Endothelial cell (in vitro differentiated cells): Measurements from ENCODE around the gene OTOGL. TPM values are rescaled to one million over a fixed set of nuclear protein-coding genes. Genes with fewer than 3 reads are reported as not detected.

Source experiments
- DNase-seq: peaks from one replicate; pipeline ENCODE4 v3.0.0; 2021; ENCODE audit warnings: low spot score
- H3K27ac Mint-ChIP-seq: one replicate; pipeline ENCODE4 v1.8.0; 2021; ENCODE audit warnings: mixed read lengths, inconsistent platforms; ENCODE audit not compliant: unreplicated experiment
- H3K27me3 Mint-ChIP-seq: one replicate; pipeline ENCODE4 v1.8.0; 2021; ENCODE audit warnings: mild to moderate bottlenecking, moderate library complexity, mixed read lengths, inconsistent platforms; ENCODE audit not compliant: unreplicated experiment
- H3K36me3 Mint-ChIP-seq: one replicate; pipeline ENCODE4 v1.8.0; 2021; ENCODE audit warnings: mild to moderate bottlenecking, low read depth, mixed read lengths, inconsistent platforms; ENCODE audit not compliant: unreplicated experiment
- H3K4me1 Mint-ChIP-seq: one replicate; pipeline ENCODE4 v1.8.0; 2021; ENCODE audit warnings: mild to moderate bottlenecking, mixed read lengths, inconsistent platforms; ENCODE audit not compliant: unreplicated experiment
- H3K4me3 Mint-ChIP-seq: one replicate; pipeline ENCODE4 v1.8.0; 2021; ENCODE audit warnings: mild to moderate bottlenecking, mixed read lengths, inconsistent platforms; ENCODE audit not compliant: unreplicated experiment
- H3K9me3 Mint-ChIP-seq: one replicate; pipeline ENCODE4 v1.8.0; 2021; ENCODE audit warnings: mixed read lengths, inconsistent platforms; ENCODE audit not compliant: unreplicated experiment
- total RNA-seq: library from RNA; stranded (reverse); fragmentation: NEBNext Ultra II Directional; extraction: Animal tissue kit (Norgen Biotek cat#: 25700); gene quantifications from one replicate; pipeline ENCODE4 v1.2.1, GENCODE V29; 2021; ENCODE audit not compliant: unreplicated experiment
- TF ChIP-seq, protein P1 (sequence below): fragments of 200-600 bp; sonication (generic); IDR thresholded peaks from one replicate; pipeline ENCODE4 v1.5.0; 2021; ENCODE audit warnings: antibody characterized with exemption; ENCODE audit not compliant: unreplicated experiment

Gene OTOGL
- total RNA-seq, 1 donor from 2014 or later, result 0.31 TPM

DNA sequence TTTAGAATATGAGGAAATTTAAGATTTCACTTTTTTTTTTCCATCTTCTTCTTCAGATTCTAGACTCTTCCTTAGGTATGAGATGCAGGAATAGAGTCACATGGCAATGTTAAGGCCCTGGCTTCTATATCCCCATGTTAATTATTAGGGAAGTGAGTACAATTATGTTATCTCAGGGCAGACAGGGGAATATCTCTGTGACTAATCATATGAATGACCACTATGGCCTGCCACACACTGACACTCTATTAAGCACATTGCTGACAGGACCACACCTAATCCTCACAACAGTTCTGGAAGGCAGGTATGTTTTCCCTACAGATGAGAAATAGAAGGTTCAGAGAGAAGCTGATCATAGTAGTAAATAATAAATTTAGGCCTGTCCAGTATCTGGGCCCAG, 275.3 kb downstream of the OTOGL start:
- no peak for DNase-seq
- no peak overlapping the region for H3K27ac Mint-ChIP-seq
- H3K4me1 Mint-ChIP-seq, result no peaks in the 10 kb centered on the region
- TF ChIP-seq, protein P1, sequence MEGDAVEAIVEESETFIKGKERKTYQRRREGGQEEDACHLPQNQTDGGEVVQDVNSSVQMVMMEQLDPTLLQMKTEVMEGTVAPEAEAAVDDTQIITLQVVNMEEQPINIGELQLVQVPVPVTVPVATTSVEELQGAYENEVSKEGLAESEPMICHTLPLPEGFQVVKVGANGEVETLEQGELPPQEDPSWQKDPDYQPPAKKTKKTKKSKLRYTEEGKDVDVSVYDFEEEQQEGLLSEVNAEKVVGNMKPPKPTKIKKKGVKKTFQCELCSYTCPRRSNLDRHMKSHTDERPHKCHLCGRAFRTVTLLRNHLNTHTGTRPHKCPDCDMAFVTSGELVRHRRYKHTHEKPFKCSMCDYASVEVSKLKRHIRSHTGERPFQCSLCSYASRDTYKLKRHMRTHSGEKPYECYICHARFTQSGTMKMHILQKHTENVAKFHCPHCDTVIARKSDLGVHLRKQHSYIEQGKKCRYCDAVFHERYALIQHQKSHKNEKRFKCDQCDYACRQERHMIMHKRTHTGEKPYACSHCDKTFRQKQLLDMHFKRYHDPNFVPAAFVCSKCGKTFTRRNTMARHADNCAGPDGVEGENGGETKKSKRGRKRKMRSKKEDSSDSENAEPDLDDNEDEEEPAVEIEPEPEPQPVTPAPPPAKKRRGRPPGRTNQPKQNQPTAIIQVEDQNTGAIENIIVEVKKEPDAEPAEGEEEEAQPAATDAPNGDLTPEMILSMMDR, result no peak
- no peaks in the 10 kb centered on the region for H3K9me3 Mint-ChIP-seq
- H3K36me3 Mint-ChIP-seq, result no peaks in the 10 kb centered on the region
- H3K27me3 Mint-ChIP-seq, result peaks cover 2% of the 10 kb centered on the region
- no peak overlapping the region for H3K4me3 Mint-ChIP-seq

DNA sequence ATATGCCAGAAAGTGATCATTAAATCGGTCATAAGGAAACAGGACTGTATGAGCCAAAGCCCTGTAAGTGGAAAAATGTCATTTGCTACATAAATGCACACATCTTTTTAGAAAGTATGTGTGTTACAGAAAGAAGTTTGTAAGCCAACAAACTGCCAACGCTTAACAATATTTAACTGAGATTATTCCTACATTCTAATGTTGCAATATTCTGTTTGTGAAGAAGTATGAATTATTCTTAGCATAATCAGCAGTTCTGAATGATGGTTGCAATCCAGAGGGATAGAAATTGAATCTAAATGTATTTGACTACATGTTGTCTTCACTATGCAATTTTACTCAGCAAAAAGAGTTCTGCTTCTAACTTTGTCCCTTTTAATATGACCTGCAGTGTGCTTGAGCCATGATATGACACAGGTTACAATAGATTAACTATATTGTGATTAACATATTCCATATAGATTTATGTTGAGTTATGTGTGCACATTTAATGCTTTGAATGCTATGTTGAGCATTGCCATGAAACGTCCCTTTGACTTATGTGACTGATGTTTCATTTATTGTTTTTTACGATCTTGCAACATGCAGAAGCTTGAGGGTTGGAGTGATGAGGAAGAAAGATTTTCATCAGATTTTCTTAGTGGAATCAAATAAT, 277.9 kb downstream of the OTOGL start:
- TF ChIP-seq, protein P1, result no peak
- H3K27me3 Mint-ChIP-seq, result peaks cover 3% of the 10 kb centered on the region
- no peaks in the 10 kb centered on the region for H3K4me1 Mint-ChIP-seq
- H3K9me3 Mint-ChIP-seq, result no peaks in the 10 kb centered on the region
- no peak overlapping the region for H3K27ac Mint-ChIP-seq
- no peaks in the 10 kb centered on the region for H3K36me3 Mint-ChIP-seq
- no peak overlapping the region for H3K4me3 Mint-ChIP-seq
- DNase-seq, result no peak

DNA sequence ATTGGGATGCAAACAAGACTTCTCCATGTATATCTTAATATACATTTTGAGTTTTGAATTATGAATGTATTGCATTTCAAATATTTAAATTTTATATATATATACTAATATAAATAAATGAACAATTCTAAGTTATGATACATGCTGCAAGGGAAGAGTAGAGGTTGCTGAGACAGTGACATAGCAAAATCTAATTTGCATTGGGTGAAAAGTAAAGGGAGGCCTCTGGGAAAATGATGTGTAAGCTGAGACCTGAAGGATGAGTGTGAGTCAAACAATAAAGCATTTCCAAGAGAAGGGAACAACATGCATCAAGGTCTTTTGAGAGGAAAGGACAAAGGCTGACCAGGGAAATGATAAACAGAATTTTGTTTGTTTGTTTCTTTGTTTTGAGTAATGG, 281.8 kb downstream of the OTOGL start:
- Mint-ChIP-seq H3K4me1 (no peaks in the 10 kb centered on the region), H3K4me3 (no peak overlapping the region), H3K27ac (no peak overlapping the region), H3K9me3 (no peaks in the 10 kb centered on the region), H3K36me3 (no peaks in the 10 kb centered on the region), H3K27me3 (peaks cover 2% of the 10 kb centered on the region)
- TF ChIP-seq, protein P1, result no peak
- DNase-seq, result no peak

DNA sequence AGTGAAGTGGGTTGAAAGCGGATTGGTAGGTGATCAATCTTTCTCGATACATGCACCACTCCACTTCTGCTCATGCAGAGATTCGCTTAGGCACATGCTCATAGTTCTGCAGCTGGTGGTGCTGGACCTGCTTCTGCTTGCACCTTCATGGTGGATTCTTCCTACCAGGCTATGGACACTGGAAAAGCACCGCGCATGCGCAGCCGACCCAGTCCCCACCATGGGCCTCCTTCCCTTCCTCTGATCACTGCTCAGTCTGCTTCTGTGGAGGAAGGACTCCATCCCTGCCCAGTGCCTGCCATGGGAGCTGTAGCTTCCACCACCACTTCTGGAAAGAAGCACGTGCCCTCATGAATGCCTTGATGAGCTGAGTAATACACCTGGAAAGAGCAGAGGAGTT, 282.9 kb downstream of the OTOGL start:
- H3K4me3 Mint-ChIP-seq, result no peak overlapping the region
- H3K27ac Mint-ChIP-seq, result no peak overlapping the region
- TF ChIP-seq, protein P1, result no peak
- H3K9me3 Mint-ChIP-seq, result no peaks in the 10 kb centered on the region
- H3K36me3 Mint-ChIP-seq, result no peaks in the 10 kb centered on the region
- H3K27me3 Mint-ChIP-seq, result peaks cover 2% of the 10 kb centered on the region
- H3K4me1 Mint-ChIP-seq, result no peaks in the 10 kb centered on the region
- no peak for DNase-seq

DNA sequence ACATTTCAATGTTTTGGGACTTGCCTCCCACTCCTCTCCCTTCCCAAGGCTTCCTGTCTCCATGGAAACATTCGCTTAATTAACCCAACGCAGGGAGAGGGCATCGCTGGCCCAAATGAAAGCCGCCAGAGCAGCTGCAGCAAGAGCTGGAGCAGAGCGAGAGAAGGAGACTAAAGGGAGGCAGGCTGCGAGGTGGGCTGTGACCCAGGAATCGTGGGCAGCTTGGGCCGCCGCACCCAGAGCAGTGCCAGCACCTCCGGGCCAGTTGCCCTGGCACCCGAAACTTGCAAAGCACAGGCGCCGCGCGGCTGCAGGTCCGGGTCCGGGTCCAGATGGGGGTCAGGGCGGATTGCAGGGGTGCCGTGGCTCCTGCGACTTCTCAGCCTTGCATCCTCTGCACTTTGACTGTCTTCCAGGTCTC, 301.2 kb downstream of the OTOGL start:
- Mint-ChIP-seq H3K27ac (no peak overlapping the region), H3K4me3 (no peak overlapping the region), H3K27me3 (no peaks in the 10 kb centered on the region), H3K4me1 (no peaks in the 10 kb centered on the region), H3K9me3 (no peaks in the 10 kb centered on the region), H3K36me3 (no peaks in the 10 kb centered on the region)
- no peak for DNase-seq
- TF ChIP-seq, protein P1, result no peak
